Limb (tissue), 2 donors: ENCODE data around the gene PCDH12.

Experiments used
- DNase-seq, 2 donors: peaks; one replicate each; pipeline ENCODE4 v3.0.0-alpha.2; 2016; ENCODE audit errors: extremely low spot score in 2 of 2

PCDH12 gene

GRCh38 chr5:141966275-141966962 is 8.4 kb upstream of the PCDH12 start:
- no peak for DNase-seq

GRCh38 chr5:141965071-141965470 is 7.1 kb upstream of the PCDH12 start:
- DNase-seq, result no peak

- no peak for DNase-seq
Measured at GRCh38 chr5:141963701-141964100, 5.7 kb upstream of the PCDH12 start.

- no peak for DNase-seq
Measured at GRCh38 chr5:141961466-141961865, 3.5 kb upstream of the PCDH12 start.

GRCh38 chr5:141960449-141961323 is 2.7 kb upstream of the PCDH12 start:
- DNase-seq, result peak; percentile 90 to 91

- DNase-seq, result no peak
Measured at GRCh38 chr5:141960018-141960417, 2.0 kb upstream of the PCDH12 start.

GRCh38 chr5:141958546-141959172 is 657 bp upstream of the PCDH12 start:
- DNase-seq, result no peak

GRCh38 chr5:141957367-141957996 is 520 bp downstream of the PCDH12 start:
- no peak for DNase-seq

- DNase-seq, result no peak
Measured at GRCh38 chr5:141954194-141954593, 3.8 kb downstream of the PCDH12 start.

- no peak for DNase-seq
Measured at GRCh38 chr5:141952020-141952419, 6.0 kb downstream of the PCDH12 start.

- peak in 1 of 2 donors; percentile 43 for DNase-seq
Measured at GRCh38 chr5:141951332-141951781, 6.6 kb downstream of the PCDH12 start.

GRCh38 chr5:141950207-141951005 is 7.6 kb downstream of the PCDH12 start:
- no peak for DNase-seq

- no peak for DNase-seq
Measured at GRCh38 chr5:141949511-141949910, 8.5 kb downstream of the PCDH12 start.

- DNase-seq, result no peak
Measured at GRCh38 chr5:141948812-141949211, 9.2 kb downstream of the PCDH12 start.

GRCh38 chr5:141947316-141947715 is 10.7 kb downstream of the PCDH12 start:
- DNase-seq, result no peak

GRCh38 chr5:141945511-141946051 is 12.4 kb downstream of the PCDH12 start:
- DNase-seq, result peak in 1 of 2 donors; percentile 45

GRCh38 chr5:141944076-141944475 is 13.9 kb downstream of the PCDH12 start:
- DNase-seq, result no peak

GRCh38 chr5:141942185-141942857 is 15.7 kb downstream of the PCDH12 start:
- no peak for DNase-seq

- no peak for DNase-seq
Measured at GRCh38 chr5:141941779-141942178, 16.2 kb downstream of the PCDH12 start.

- DNase-seq, result no peak
Measured at GRCh38 chr5:141941307-141941706, 16.7 kb downstream of the PCDH12 start.
